GM12892 (cell line): ENCODE results near the gene M6PR.
A peak's percentile ranks its signal among the peaks of the same experiment; 100 is the strongest.

Experiments
- DNase-seq: peaks from one replicate; pipeline ENCODE4 v3.0.0; 2011; ENCODE audit not compliant: insufficient read length
- FAIRE-seq: peaks from 2 replicates; lab custom pipeline; 2011; peaks lifted over from hg19 to GRCh38; lab: Jason Lieb, UNC
- POLR2A ChIP-seq: IDR thresholded peaks from 2 replicates; pipeline ENCODE4 v1.6.1; 2011; ENCODE audit warnings: low read depth, low read length, control low read depth
- POLR2AphosphoS5 ChIP-seq: IDR thresholded peaks from 2 replicates; pipeline ENCODE4 v1.6.1; 2011; ENCODE audit warnings: low read depth, low read length, control low read depth
- TAF1 ChIP-seq: IDR thresholded peaks from 2 replicates; pipeline ENCODE4 v1.6.1; 2011; ENCODE audit warnings: low read depth, mild to moderate bottlenecking, control low read depth, low read length, borderline replicate concordance

The M6PR gene

GRCh38 chr12:8980137-8980536 lies 30.7 kb upstream of the M6PR start:
- TF ChIP-seq POLR2A (no peak), TAF1 (no peak), POLR2AphosphoS5 (no peak)
- DNase-seq: no peak
- FAIRE-seq: no peak

DNA sequence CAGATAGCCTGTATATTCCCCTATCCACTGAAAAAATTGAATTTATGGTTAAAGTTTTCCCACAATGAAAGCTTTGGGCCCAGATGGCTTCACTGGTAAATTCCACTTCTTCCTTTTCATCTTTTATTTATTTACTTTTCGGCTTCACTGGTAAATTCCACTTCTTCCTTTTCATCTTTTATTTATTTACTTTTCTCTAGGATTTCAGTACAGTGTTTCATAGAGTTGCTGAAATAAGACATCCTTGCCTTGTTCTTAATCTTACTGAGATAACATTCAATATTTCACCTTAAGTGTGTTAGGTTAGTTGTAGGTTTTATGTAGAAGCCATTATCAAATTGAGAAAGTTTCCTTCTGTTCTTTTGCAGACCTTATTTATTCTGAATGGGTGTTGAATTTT lies 21.0 kb upstream of the M6PR start:
- FAIRE-seq (no peak), DNase-seq (no peak)
- TF ChIP-seq POLR2A: no peak
- TF ChIP-seq TAF1: no peak
- TF ChIP-seq POLR2AphosphoS5: no peak

GRCh38 chr12:8969861-8970411 lies 20.5 kb upstream of the M6PR start:
- TF ChIP-seq POLR2A (no peak), POLR2AphosphoS5 (no peak), TAF1 (no peak)
- DNase-seq (no peak), FAIRE-seq (no peak)

DNA sequence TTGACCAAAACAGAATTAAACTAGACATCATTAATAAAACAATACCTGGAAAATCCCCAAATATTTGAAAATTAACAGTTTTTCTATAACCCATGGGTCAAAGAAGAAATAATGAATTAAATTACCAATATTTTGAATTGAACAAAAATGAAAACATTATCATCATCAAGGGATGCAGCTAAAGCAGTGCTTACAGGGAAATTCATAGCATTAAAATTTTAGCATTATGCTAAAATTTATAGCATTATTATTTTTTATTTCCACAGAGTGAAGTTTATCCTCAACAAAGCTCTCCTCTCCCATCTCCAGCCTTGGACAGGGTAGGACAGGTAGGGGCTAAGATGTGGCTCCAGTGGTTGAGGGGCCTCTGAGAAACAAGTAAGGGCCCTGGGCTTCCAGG lies 19.3 kb upstream of the M6PR start:
- DNase-seq (no peak), FAIRE-seq (no peak)
- TF ChIP-seq TAF1: no peak
- TF ChIP-seq POLR2AphosphoS5: no peak
- TF ChIP-seq POLR2A: no peak

DNA sequence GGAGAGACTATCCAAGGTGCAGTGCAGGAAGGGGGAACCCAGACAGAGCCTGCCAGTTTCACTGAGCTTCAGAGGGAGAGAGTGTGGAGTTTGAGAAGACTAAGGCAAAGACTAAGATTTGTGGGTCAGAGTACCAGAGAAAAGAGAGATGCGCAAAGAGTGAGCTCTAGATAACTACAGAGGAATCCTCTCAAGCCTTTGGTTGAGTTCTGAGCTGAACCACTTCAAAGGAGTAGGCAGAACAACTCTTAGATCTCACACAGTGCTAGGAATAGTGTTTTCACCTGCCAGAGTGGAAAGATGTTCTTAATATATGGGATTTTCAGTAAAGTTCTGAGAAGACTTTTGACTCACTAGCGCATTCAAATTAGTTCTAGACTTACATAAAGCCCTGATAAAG lies 10.7 kb upstream of the M6PR start:
- FAIRE-seq (no peak), DNase-seq (no peak)
- TF ChIP-seq POLR2AphosphoS5 (no peak), TAF1 (no peak), POLR2A (no peak)

GRCh38 chr12:8958066-8958465 lies 8.6 kb upstream of the M6PR start:
- FAIRE-seq (no peak), DNase-seq (no peak)
- TF ChIP-seq TAF1 (no peak), POLR2AphosphoS5 (no peak)

GRCh38 chr12:8957561-8957960 lies 8.1 kb upstream of the M6PR start:
- no peak for DNase-seq
- no peak for FAIRE-seq
- TF ChIP-seq POLR2AphosphoS5 (no peak), TAF1 (no peak), POLR2A (no peak)

DNA sequence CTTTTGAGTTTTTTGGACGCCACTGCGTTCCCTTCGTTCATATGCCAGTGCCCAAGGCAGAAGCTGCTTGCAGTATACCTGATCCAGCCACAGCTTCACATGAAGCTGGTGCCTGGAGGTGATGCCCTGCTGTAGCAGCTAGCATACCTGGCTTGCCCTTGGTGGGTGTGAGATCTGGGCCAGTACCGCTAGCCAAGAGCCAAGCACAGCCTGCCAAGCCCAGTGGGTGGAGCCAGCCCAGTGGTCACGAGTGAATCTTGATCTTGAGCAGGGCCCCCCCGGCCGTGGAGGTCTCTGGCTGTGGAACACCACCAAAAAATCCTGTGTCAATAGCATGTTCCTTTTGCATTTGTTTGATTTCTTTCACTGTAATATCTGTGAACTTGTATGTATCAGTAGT lies 7.3 kb upstream of the M6PR start:
- TF ChIP-seq TAF1 (no peak), POLR2AphosphoS5 (no peak), POLR2A (no peak)
- DNase-seq (no peak), FAIRE-seq (no peak)

GRCh38 chr12:8956073-8956472 lies 6.6 kb upstream of the M6PR start:
- no peak for FAIRE-seq
- no peak for TF ChIP-seq POLR2AphosphoS5
- TF ChIP-seq POLR2A: no peak
- TF ChIP-seq TAF1: no peak
- no peak for DNase-seq

GRCh38 chr12:8953773-8954402 lies 4.4 kb upstream of the M6PR start:
- TF ChIP-seq TAF1: no peak
- no peak for FAIRE-seq
- DNase-seq: no peak

DNA sequence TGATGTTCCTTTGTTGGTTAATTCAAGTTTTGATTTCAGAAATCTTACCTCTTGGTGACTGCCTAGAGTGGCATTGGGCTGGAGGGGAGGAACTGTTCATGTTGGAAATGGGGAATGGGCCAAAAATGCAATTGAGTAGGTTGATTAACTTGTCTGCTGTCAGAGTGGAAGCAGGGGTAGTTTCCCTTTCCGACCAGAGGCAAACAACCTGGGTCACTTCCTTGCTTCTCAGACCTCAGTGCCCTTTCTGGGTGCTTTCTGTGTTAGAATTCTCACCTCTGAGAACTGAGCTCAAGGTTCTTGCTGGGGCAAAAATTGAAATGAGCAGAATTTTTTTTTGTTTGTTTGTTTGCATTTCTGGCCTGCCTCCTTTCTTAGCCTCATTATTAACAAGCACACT lies 2.3 kb upstream of the M6PR start:
- no peak for DNase-seq
- TF ChIP-seq POLR2AphosphoS5 (no peak), POLR2A (no peak), TAF1 (no peak)
- FAIRE-seq: no peak

- FAIRE-seq (peak; percentile 14), DNase-seq (no peak)
- TF ChIP-seq TAF1 (no peak), POLR2A (no peak)
Measured at GRCh38 chr12:8950702-8951478, 1.4 kb upstream of the M6PR start.

- no peak for DNase-seq
- no peak for FAIRE-seq
Measured at GRCh38 chr12:8950221-8950527, 729 bp upstream of the M6PR start.

More at GRCh38 chr12:8950221-8950527, 729 bp upstream of the M6PR start:
- TF ChIP-seq POLR2A: no peak
- no peak for TF ChIP-seq POLR2AphosphoS5
- no peak for TF ChIP-seq TAF1
